ENCODE results near the gene NEUROD2.

NEUROD2 gene

DNA sequence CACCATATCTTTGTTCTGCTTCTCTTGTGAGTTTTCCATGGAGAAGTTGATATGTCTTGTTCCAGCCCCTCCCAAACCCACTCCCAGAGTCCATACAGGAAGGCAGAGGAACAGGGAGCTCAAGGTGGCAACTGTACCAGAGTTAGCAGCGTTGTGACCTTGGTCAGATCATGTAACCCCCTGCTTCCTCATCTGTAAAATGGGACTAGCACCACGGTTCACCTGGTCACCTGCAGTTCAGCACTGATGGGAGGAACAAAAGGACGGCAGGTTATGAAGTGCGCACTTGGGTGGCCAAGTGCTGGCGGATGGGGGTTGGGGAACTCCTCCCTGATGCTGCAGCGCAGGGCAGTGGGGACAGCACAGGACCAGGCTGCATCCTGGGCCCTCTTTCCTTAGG lies 7.7 kb upstream of the NEUROD2 start (continued):
- TF ChIP-seq, protein P1, sequence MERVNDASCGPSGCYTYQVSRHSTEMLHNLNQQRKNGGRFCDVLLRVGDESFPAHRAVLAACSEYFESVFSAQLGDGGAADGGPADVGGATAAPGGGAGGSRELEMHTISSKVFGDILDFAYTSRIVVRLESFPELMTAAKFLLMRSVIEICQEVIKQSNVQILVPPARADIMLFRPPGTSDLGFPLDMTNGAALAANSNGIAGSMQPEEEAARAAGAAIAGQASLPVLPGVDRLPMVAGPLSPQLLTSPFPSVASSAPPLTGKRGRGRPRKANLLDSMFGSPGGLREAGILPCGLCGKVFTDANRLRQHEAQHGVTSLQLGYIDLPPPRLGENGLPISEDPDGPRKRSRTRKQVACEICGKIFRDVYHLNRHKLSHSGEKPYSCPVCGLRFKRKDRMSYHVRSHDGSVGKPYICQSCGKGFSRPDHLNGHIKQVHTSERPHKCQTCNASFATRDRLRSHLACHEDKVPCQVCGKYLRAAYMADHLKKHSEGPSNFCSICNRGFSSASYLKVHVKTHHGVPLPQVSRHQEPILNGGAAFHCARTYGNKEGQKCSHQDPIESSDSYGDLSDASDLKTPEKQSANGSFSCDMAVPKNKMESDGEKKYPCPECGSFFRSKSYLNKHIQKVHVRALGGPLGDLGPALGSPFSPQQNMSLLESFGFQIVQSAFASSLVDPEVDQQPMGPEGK (CRISPR knock-in tag; IDR thresholded peaks at IDR 0.05; ENCODE audit: borderline replicate concordance): no peak
- TF ChIP-seq, protein P2, sequence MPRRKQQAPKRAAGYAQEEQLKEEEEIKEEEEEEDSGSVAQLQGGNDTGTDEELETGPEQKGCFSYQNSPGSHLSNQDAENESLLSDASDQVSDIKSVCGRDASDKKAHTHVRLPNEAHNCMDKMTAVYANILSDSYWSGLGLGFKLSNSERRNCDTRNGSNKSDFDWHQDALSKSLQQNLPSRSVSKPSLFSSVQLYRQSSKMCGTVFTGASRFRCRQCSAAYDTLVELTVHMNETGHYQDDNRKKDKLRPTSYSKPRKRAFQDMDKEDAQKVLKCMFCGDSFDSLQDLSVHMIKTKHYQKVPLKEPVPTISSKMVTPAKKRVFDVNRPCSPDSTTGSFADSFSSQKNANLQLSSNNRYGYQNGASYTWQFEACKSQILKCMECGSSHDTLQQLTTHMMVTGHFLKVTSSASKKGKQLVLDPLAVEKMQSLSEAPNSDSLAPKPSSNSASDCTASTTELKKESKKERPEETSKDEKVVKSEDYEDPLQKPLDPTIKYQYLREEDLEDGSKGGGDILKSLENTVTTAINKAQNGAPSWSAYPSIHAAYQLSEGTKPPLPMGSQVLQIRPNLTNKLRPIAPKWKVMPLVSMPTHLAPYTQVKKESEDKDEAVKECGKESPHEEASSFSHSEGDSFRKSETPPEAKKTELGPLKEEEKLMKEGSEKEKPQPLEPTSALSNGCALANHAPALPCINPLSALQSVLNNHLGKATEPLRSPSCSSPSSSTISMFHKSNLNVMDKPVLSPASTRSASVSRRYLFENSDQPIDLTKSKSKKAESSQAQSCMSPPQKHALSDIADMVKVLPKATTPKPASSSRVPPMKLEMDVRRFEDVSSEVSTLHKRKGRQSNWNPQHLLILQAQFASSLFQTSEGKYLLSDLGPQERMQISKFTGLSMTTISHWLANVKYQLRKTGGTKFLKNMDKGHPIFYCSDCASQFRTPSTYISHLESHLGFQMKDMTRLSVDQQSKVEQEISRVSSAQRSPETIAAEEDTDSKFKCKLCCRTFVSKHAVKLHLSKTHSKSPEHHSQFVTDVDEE (CRISPR knock-in tag; IDR thresholded peaks at IDR 0.05): no peak
- TF ChIP-seq PPARA (CRISPR knock-in tag; IDR thresholded peaks at IDR 0.05; ENCODE audit: borderline replicate concordance) (no peak), TOX (CRISPR knock-in tag; IDR thresholded peaks at IDR 0.05; ENCODE audit: borderline replicate concordance) (no peak), ARNTL (CRISPR knock-in tag; IDR thresholded peaks at IDR 0.05; ENCODE audit: borderline replicate concordance, low read depth) (no peak), RARB (CRISPR knock-in tag; IDR thresholded peaks at IDR 0.05) (no peak), BACH2 (CRISPR knock-in tag; IDR thresholded peaks at IDR 0.05; ENCODE audit: borderline replicate concordance) (no peak)

DNA sequence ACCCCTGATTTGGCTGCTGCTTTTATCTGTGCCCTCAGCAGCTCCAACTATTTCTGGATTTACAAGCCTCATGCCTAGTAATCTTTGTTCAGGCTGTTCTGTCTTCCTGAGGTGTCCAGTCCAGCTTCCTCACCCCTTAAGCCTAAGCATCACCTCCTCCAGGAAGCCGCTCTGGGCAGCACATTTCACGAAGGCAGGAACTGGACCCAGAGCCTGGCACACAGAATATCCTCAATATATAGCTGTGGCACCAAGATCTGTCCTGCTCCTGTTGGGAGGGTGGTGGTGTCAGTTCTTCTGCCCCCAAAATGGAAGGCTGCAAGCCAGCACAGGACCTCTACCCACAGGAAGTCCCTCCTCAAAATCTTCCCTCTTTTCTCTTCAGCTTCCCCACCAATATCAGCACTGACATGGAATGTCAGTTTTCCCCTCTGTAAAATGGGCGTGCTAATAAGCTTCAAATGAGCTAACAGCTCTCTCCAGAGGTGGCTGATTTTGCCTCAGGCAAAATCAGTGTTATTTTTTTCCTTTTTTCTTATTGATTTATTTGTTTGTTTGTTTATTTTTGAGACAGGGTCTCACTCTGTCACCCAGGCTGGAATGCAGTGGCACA lies 6.9 kb upstream of the NEUROD2 start:
- TF ChIP-seq ARNTL (CRISPR knock-in tag; IDR thresholded peaks at IDR 0.05; ENCODE audit: borderline replicate concordance, low read depth) (no peak), ZFP3 (CRISPR knock-in tag; IDR thresholded peaks at IDR 0.05) (no peak), ISL1 (CRISPR knock-in tag; IDR thresholded peaks at IDR 0.05) (no peak), ESRRG (CRISPR knock-in tag; IDR thresholded peaks at IDR 0.05) (no peak), GLIS3 (CRISPR knock-in tag; IDR thresholded peaks at IDR 0.05) (no peak), RARB (CRISPR knock-in tag; IDR thresholded peaks at IDR 0.05) (no peak), TOX (CRISPR knock-in tag; IDR thresholded peaks at IDR 0.05; ENCODE audit: borderline replicate concordance) (no peak), ZNF565 (CRISPR knock-in tag; conservative IDR thresholded peaks at IDR 0.05; ENCODE audit: low read depth) (no peak), ZFP30 (CRISPR knock-in tag; IDR thresholded peaks at IDR 0.05) (no peak), BACH2 (CRISPR knock-in tag; IDR thresholded peaks at IDR 0.05; ENCODE audit: borderline replicate concordance) (no peak), PPARA (CRISPR knock-in tag; IDR thresholded peaks at IDR 0.05; ENCODE audit: borderline replicate concordance) (no peak), CSDC2 (CRISPR knock-in tag; IDR thresholded peaks at IDR 0.05) (no peak), ZC3H10 (CRISPR knock-in tag; IDR thresholded peaks at IDR 0.05) (no peak), TCF4 (CRISPR knock-in tag; IDR thresholded peaks at IDR 0.05; ENCODE audit: borderline replicate concordance) (no peak), SNAI2 (CRISPR knock-in tag; IDR thresholded peaks at IDR 0.05) (no peak)
- TF ChIP-seq, protein P3, sequence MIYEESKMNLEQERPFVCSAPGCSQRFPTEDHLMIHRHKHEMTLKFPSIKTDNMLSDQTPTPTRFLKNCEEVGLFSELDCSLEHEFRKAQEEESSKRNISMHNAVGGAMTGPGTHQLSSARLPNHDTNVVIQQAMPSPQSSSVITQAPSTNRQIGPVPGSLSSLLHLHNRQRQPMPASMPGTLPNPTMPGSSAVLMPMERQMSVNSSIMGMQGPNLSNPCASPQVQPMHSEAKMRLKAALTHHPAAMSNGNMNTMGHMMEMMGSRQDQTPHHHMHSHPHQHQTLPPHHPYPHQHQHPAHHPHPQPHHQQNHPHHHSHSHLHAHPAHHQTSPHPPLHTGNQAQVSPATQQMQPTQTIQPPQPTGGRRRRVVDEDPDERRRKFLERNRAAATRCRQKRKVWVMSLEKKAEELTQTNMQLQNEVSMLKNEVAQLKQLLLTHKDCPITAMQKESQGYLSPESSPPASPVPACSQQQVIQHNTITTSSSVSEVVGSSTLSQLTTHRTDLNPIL (CRISPR knock-in tag; IDR thresholded peaks at IDR 0.05; ENCODE audit: low read depth): no peak
- TF ChIP-seq, protein P1 (CRISPR knock-in tag; IDR thresholded peaks at IDR 0.05; ENCODE audit: borderline replicate concordance): no peak
- no peak for ATAC-seq

DNA sequence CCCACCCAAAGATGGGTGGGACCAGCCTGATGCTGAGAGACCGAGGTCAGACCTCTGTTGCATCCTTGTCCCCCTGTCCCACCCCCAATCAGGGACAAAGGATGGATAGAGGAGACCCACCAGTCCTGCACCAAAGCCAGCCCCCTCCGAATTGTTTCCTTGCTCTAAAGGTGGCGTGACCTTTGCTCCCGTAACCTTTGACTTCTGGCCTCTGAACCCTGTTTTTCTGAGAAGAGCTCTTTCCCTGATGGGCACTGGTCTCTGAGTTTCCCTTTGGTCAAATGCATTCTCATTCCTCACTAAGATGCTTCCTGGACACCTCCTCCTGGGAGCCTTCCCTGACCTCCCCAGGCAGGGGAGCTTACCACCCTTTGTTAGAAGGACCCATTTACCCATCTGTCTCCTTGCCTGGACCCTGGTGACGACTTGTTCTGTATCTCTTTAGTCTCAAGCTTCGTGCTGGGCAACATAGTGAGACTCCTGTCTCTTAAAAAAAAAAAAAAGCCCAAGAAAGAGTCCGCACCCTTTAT lies 5.3 kb upstream of the NEUROD2 start:
- no peak for ATAC-seq
- TF ChIP-seq, protein P3 (CRISPR knock-in tag; IDR thresholded peaks at IDR 0.05; ENCODE audit: low read depth): no peak
- TF ChIP-seq ZNF8 (CRISPR knock-in tag; IDR thresholded peaks at IDR 0.05): no peak
- no peak for TF ChIP-seq BACH2 (CRISPR knock-in tag; IDR thresholded peaks at IDR 0.05; ENCODE audit: borderline replicate concordance)
- TF ChIP-seq TCF4 (CRISPR knock-in tag; IDR thresholded peaks at IDR 0.05; ENCODE audit: borderline replicate concordance): no peak
- no peak for TF ChIP-seq OSR1 (CRISPR knock-in tag; IDR thresholded peaks at IDR 0.05)
- TF ChIP-seq CSDC2 (CRISPR knock-in tag; IDR thresholded peaks at IDR 0.05): no peak
- TF ChIP-seq, protein P2 (CRISPR knock-in tag; IDR thresholded peaks at IDR 0.05): no peak
- no peak for TF ChIP-seq PPARA (CRISPR knock-in tag; IDR thresholded peaks at IDR 0.05; ENCODE audit: borderline replicate concordance)
- no peak for TF ChIP-seq ISL1 (CRISPR knock-in tag; IDR thresholded peaks at IDR 0.05)
- TF ChIP-seq ZFP30 (CRISPR knock-in tag; IDR thresholded peaks at IDR 0.05): no peak
- no peak for TF ChIP-seq ARNTL (CRISPR knock-in tag; IDR thresholded peaks at IDR 0.05; ENCODE audit: borderline replicate concordance, low read depth)
- no peak for TF ChIP-seq ZC3H10 (CRISPR knock-in tag; IDR thresholded peaks at IDR 0.05)
- TF ChIP-seq, protein P1 (CRISPR knock-in tag; IDR thresholded peaks at IDR 0.05; ENCODE audit: borderline replicate concordance): no peak
- no peak for TF ChIP-seq TOX (CRISPR knock-in tag; IDR thresholded peaks at IDR 0.05; ENCODE audit: borderline replicate concordance)
- no peak for TF ChIP-seq RARB (CRISPR knock-in tag; IDR thresholded peaks at IDR 0.05)
- no peak for TF ChIP-seq ZNF565 (CRISPR knock-in tag; conservative IDR thresholded peaks at IDR 0.05; ENCODE audit: low read depth)
- TF ChIP-seq GLIS3 (CRISPR knock-in tag; IDR thresholded peaks at IDR 0.05): no peak
